ENCODE data around the gene EIF2S1.

- TF ChIP-seq CTCF (IDR thresholded peaks at IDR 0.05) (no peak), EP300 (IDR thresholded peaks at IDR 0.05) (no peak), POLR2A (IDR thresholded peaks at IDR 0.05) (no peak)
Observed at GRCh38 chr14:67435603-67436002, 75.5 kb downstream of the EIF2S1 start.
